ENCODE results near the gene SEMA6A.

SEMA6A gene

DNA sequence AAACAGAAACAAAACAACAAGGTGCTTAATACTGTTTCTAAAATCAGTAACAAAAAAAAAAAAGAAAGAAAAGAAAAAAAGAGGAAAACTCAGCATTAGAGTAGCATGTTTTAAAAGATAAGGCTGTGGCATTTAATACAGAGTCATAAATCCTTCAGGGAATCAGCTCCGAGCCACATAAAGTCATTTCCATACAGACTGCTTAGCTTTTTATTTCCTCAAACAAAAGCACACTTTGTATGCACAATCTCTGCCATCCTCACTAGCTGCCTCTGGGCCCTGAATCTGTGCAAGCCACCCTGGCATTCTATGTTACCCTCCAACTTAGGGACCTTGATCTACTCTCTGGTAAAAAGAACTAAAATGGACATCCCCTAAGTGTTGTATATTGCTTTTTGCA lies 87.6 kb downstream of the SEMA6A start:
- no peak for TF ChIP-seq CTCF (IDR thresholded peaks at IDR 0.05; ENCODE audit: extremely low read depth, missing control alignments)
- no peak for DNase-seq (ENCODE audit: low spot score)

DNA sequence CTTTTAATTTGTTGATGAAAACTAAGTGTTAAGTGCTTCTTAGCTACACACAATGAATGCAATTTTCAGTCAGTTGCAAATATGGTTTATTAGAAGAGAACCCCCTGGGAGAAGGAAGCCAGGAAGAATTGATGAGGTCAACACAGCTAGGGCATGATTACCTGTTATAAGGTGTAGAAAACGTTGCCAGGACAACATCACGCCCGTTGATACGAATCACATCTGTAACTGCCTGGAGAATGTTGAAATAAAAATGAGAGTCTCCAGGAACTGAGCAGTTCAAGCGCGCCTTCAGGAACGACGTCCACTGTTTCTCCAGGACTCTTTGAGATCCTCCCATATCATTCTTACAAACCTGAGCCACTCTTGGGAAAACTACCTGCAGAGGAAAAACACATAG lies 88.0 kb downstream of the SEMA6A start:
- no peak for TF ChIP-seq CTCF (IDR thresholded peaks at IDR 0.05; ENCODE audit: extremely low read depth, missing control alignments)

DNA sequence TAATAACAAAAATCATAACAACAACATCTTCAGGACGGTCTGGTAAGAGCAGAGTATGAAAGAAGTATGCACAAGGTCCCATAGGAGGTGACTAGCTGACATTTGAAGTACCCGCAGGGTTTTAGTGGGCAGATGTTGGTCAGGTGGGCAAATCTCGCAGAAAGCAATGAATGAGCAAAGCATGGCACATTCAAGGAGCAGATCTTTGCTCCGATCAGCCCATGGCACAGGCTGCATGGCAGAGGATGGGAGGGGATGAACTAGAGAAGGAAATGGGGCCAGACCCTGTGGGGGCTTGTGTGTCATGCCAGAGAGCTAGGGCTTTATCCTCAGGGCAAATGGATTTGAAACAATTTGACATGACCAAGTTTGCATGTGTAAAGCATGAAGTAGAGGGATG lies 90.0 kb downstream of the SEMA6A start:
- TF ChIP-seq CTCF (IDR thresholded peaks at IDR 0.05; ENCODE audit: extremely low read depth, missing control alignments): no peak
- no peak for DNase-seq (ENCODE audit: low spot score)

More for the DNA sequence above, 88.0 kb downstream of the SEMA6A start:
- DNase-seq (ENCODE audit: low spot score): no peak

DNA sequence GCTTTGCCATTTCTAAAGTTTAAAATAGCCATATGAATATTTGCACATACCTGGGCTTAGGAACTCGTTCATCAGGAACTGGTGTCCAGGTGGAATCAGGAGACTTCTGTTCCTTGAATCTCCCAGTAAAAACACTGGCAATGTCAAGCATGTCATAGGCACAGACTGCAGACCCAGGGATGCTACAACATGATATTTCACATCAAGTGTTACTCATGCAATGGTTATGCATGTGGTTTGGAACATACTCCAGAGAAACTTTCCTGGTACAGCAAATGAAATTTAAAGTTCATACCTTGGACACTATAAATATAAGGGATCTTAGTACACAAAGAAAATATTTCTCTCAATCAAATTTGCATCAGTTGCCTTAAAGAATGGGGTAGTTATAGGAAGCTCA lies 92.2 kb downstream of the SEMA6A start:
- no peak for DNase-seq (ENCODE audit: low spot score)
- TF ChIP-seq CTCF (IDR thresholded peaks at IDR 0.05; ENCODE audit: extremely low read depth, missing control alignments): no peak

- no peak for DNase-seq (ENCODE audit: low spot score)
- no peak for TF ChIP-seq CTCF (IDR thresholded peaks at IDR 0.05; ENCODE audit: extremely low read depth, missing control alignments)
Observed at GRCh38 chr5:116480894-116481510, 93.6 kb downstream of the SEMA6A start.

DNA sequence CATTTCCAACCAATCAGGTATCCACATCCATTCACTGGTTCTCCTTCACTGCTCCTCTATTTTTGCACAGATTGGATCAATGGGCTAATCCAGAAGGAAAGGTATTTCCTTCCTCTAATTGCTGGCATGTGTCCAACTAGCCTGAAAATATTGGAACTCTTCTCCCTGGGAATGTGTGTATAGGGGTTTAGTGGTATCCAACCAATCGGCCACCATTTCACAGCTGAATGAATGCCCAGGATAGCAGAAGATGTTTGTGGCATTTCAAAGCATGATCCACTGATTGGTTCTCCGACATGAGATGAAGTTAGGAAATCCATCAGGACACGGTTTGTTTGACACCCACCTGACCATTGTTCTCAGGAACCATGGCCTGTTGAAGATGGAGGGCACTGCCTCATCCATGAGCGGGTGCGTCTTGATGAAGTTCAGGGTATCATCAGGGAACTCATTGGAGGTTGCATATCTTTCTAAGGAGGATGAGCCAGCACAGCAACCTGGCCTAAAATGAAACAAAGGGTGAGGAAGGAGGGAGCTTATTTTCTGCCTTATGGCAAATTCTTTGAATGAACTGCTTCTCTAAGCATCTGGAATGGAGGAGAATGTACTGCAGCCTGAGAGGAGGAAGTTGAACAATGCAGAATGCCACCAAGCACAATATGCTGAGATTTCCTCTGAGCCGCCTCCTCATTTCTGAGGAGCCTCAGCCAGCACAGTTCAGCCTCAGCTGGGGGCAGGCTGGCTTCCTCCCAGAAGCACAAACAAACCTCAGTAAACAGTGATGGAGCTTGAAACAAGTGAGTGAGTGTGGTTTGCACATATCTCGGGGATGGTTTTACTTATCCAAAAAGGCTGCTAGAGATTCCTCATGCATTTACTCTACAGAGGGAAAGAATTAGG lies 94.6 kb downstream of the SEMA6A start:
- no peak for TF ChIP-seq CTCF (IDR thresholded peaks at IDR 0.05; ENCODE audit: extremely low read depth, missing control alignments)
- DNase-seq (ENCODE audit: low spot score): no peak

- DNase-seq (ENCODE audit: low spot score): no peak
Observed at GRCh38 chr5:116478491-116478890, 96.1 kb downstream of the SEMA6A start.

More at GRCh38 chr5:116478491-116478890, 96.1 kb downstream of the SEMA6A start:
- TF ChIP-seq CTCF (IDR thresholded peaks at IDR 0.05; ENCODE audit: extremely low read depth, missing control alignments): no peak

Measured in GM20000 (cell line).